HG02981 (cell line): ENCODE data around the gene MROH9.
A peak's percentile ranks its signal among the peaks of the same experiment; 100 is the strongest.

Experiments used
- ATAC-seq: cut with Tn5 transposase; IDR thresholded peaks from one replicate; pipeline ENCODE4 v1.9.1; 2021; ENCODE audit warnings: mild to moderate bottlenecking, moderate library complexity; ENCODE audit not compliant: unreplicated experiment

Gene MROH9

GRCh38 chr1:170964506-170964905, 29.2 kb downstream of the MROH9 start:
- no peak for ATAC-seq

GRCh38 chr1:170967042-170967910, 31.9 kb downstream of the MROH9 start:
- peak; percentile 76 for ATAC-seq

- no peak for ATAC-seq
These were observed 34.9 kb downstream of the MROH9 start for GRCh38 chr1:170970256-170970655.

- ATAC-seq: no peak
These were observed 43.1 kb downstream of the MROH9 start for GRCh38 chr1:170978371-170978910.

- no peak for ATAC-seq
These were observed 50.1 kb downstream of the MROH9 start for GRCh38 chr1:170985406-170985805.

- ATAC-seq: no peak
These were observed 51.6 kb downstream of the MROH9 start for GRCh38 chr1:170986901-170987300.

GRCh38 chr1:170987424-170987823, 52.1 kb downstream of the MROH9 start:
- no peak for ATAC-seq

- no peak for ATAC-seq
These were observed 57.8 kb downstream of the MROH9 start for GRCh38 chr1:170993151-170993550.

GRCh38 chr1:170993717-170994116, 58.4 kb downstream of the MROH9 start:
- ATAC-seq: no peak

- ATAC-seq: no peak
These were observed 79.5 kb downstream of the MROH9 start for GRCh38 chr1:171014880-171015279.

GRCh38 chr1:171017426-171017825, 82.1 kb downstream of the MROH9 start:
- no peak for ATAC-seq

GRCh38 chr1:171019971-171020370, 84.6 kb downstream of the MROH9 start:
- no peak for ATAC-seq

- no peak for ATAC-seq
These were observed 97.7 kb downstream of the MROH9 start for GRCh38 chr1:171032822-171033702.

GRCh38 chr1:171037626-171038025, 102.3 kb downstream of the MROH9 start:
- no peak for ATAC-seq

- no peak for ATAC-seq
These were observed 103.0 kb downstream of the MROH9 start for GRCh38 chr1:171038284-171038683.

- no peak for ATAC-seq
These were observed 112.7 kb downstream of the MROH9 start for GRCh38 chr1:171048014-171048413.

- ATAC-seq: no peak
These were observed 117.6 kb downstream of the MROH9 start for GRCh38 chr1:171052977-171053376.

GRCh38 chr1:171055966-171056643, 120.8 kb downstream of the MROH9 start:
- ATAC-seq: no peak

GRCh38 chr1:171061425-171062143, 126.2 kb downstream of the MROH9 start:
- no peak for ATAC-seq

- no peak for ATAC-seq
These were observed 127.6 kb downstream of the MROH9 start for GRCh38 chr1:171062902-171063301.
